ENCODE measurements around the gene KIF3C. TPM values are rescaled to one million over a fixed set of nuclear protein-coding genes. Genes with fewer than 3 reads are reported as not detected.
"Not testable (repeated sequence)": the region's sequence is repeated elsewhere in the genome, so short reads cannot be mapped to it uniquely, and the experiment has no call there.

KIF3C gene
- total RNA-seq, 1 experiment from 2014 or later = 9.2 TPM

- Histone ChIP-seq H3K9me3 (no peaks in the 10 kb centered on the region), H3K36me3 (ENCODE audit: control insufficient read depth, insufficient read depth, low read length) (no peaks in the 10 kb centered on the region), H3K4me1 (peaks cover 37% of the 10 kb centered on the region), H3K4me3 (ENCODE audit: low read depth, low read length) (no peak overlapping the region), H3K27me3 (replicated peaks; ENCODE audit: control insufficient read depth, insufficient read depth, low read length) (no peaks in the 10 kb centered on the region)
- H3K27me3 Mint-ChIP-seq (ENCODE audit: insufficient read depth, unreplicated experiment) = no peaks in the 10 kb centered on the region
- no peak for DNase-seq
- intact Hi-C loops (cut with micrococcal nuclease; ENCODE audit: unreplicated experiment) = no loop called here
- peak overlapping the region; percentile 95 for H3K27ac Mint-ChIP-seq (ENCODE audit: unreplicated experiment)
- H3K4me3 Mint-ChIP-seq (ENCODE audit: unreplicated experiment) = no peak overlapping the region
- peaks cover 9% of the 10 kb centered on the region for H3K36me3 Mint-ChIP-seq (ENCODE audit: insufficient read depth, unreplicated experiment)
- peaks cover 56% of the 10 kb centered on the region for H3K4me1 Mint-ChIP-seq (ENCODE audit: low read depth, unreplicated experiment)
- BruUV-seq (replicated peaks) = no TSS peak
- ChIA-PET CTCF (interaction anchor here (2.4 kb wide), 1 partner anchor 12 kb away, joined by 8 read pairs; no protein-coding TSS in a partner anchor), POLR2A (interaction anchor here (1.2 to 1.6 kb wide), 2 partner anchors 11 to 33 kb away, joined by 6 to 8 read pairs; partner anchors contain the start of gene RAB10)
- TF ChIP-seq CTCF (IDR thresholded peaks at IDR 0.05; ENCODE audit: insufficient read depth in 1 of 2, low read depth in 1 of 2, low read length in 1 of 2, severe bottlenecking in 1 of 2, unreplicated experiment in 1 of 2) = no peak
- H3K9me3 Mint-ChIP-seq (ENCODE audit: unreplicated experiment) = no peaks in the 10 kb centered on the region
These were observed 18.3 kb upstream of the KIF3C start for GRCh38 chr2:26000561-26001082.

- ChIA-PET CTCF (interaction anchor here (2.4 kb wide), 1 partner anchor 13 kb away, joined by 8 read pairs; no protein-coding TSS in a partner anchor), POLR2A (interaction anchor here (0.6 to 1.6 kb wide), 2 partner anchors 34 to 35 kb away, joined by 3 to 8 read pairs; partner anchors contain the start of gene RAB10)
- Mint-ChIP-seq H3K27ac (ENCODE audit: unreplicated experiment) (peak overlapping the region; percentile 95), H3K4me1 (ENCODE audit: low read depth, unreplicated experiment) (peaks cover 51% of the 10 kb centered on the region), H3K4me3 (ENCODE audit: unreplicated experiment) (peak overlapping the region; percentile 32)
- DNase-seq = peak; percentile 54 to 61
- H3K4me3 ChIP-seq (ENCODE audit: low read depth, low read length); H3K36me3 ChIP-seq (ENCODE audit: control insufficient read depth, insufficient read depth, low read length); H3K27me3 Mint-ChIP-seq (ENCODE audit: insufficient read depth, unreplicated experiment); H3K9me3 ChIP-seq; H3K27me3 ChIP-seq (replicated peaks; ENCODE audit: control insufficient read depth, insufficient read depth, low read length); intact Hi-C loops (cut with micrococcal nuclease; ENCODE audit: unreplicated experiment); H3K36me3 Mint-ChIP-seq (ENCODE audit: insufficient read depth, unreplicated experiment); H3K9me3 Mint-ChIP-seq (ENCODE audit: unreplicated experiment): not testable (repeated sequence)
- TSS peak; percentile 44 for BruUV-seq (replicated peaks)
- peaks cover 37% of the 10 kb centered on the region for H3K4me1 ChIP-seq
These were observed 17.1 kb upstream of the KIF3C start for GRCh38 chr2:25999406-25999805.

GRCh38 chr2:25998816-25999383 is 16.6 kb upstream of the KIF3C start:
- H3K9me3 ChIP-seq; H3K4me3 ChIP-seq (ENCODE audit: low read depth, low read length); H3K36me3 ChIP-seq (ENCODE audit: control insufficient read depth, insufficient read depth, low read length); H3K27me3 ChIP-seq (replicated peaks; ENCODE audit: control insufficient read depth, insufficient read depth, low read length); H3K9me3 Mint-ChIP-seq (ENCODE audit: unreplicated experiment); H3K36me3 Mint-ChIP-seq (ENCODE audit: insufficient read depth, unreplicated experiment); BruUV-seq (replicated peaks); H3K27me3 Mint-ChIP-seq (ENCODE audit: insufficient read depth, unreplicated experiment); intact Hi-C loops (cut with micrococcal nuclease; ENCODE audit: unreplicated experiment); DNase-seq: not testable (repeated sequence)
- peak overlapping the region; percentile 32 for H3K4me3 Mint-ChIP-seq (ENCODE audit: unreplicated experiment)
- H3K4me1 Mint-ChIP-seq (ENCODE audit: low read depth, unreplicated experiment) = peaks cover 51% of the 10 kb centered on the region
- CTCF ChIA-PET = interaction anchor here (1.5 to 2.4 kb wide), 2 partner anchors 13 to 35 kb away, joined by 8 to 9 read pairs; partner anchors contain the start of gene RAB10
- POLR2A ChIA-PET = interaction anchor here (0.6 kb wide), 1 partner anchor 36 kb away, joined by 3 read pairs; no protein-coding TSS in a partner anchor
- H3K27ac Mint-ChIP-seq (ENCODE audit: unreplicated experiment) = peak overlapping the region; percentile 95
- H3K4me1 ChIP-seq = peaks cover 37% of the 10 kb centered on the region

- Mint-ChIP-seq H3K4me1 (ENCODE audit: low read depth, unreplicated experiment) (peaks cover 52% of the 10 kb centered on the region), H3K27me3 (ENCODE audit: insufficient read depth, unreplicated experiment) (no peaks in the 10 kb centered on the region), H3K27ac (ENCODE audit: unreplicated experiment) (peak overlapping the region; percentile 95), H3K36me3 (ENCODE audit: insufficient read depth, unreplicated experiment) (peaks cover 14% of the 10 kb centered on the region), H3K9me3 (ENCODE audit: unreplicated experiment) (no peaks in the 10 kb centered on the region), H3K4me3 (ENCODE audit: unreplicated experiment) (no peak overlapping the region)
- intact Hi-C loops (cut with micrococcal nuclease; ENCODE audit: unreplicated experiment) = loop anchor here (1.0 kb wide), 2 partner anchors 15 to 36 kb away; no protein-coding TSS in a partner anchor
- POLR2A ChIA-PET = no interaction called here
- H3K9me3 ChIP-seq = no peaks in the 10 kb centered on the region
- H3K4me3 ChIP-seq (ENCODE audit: low read depth, low read length) = no peak overlapping the region
- BruUV-seq (replicated peaks) = TSS peak; percentile 57
- no peak for TF ChIP-seq CTCF (IDR thresholded peaks at IDR 0.05; ENCODE audit: insufficient read depth in 1 of 2, low read depth in 1 of 2, low read length in 1 of 2, severe bottlenecking in 1 of 2, unreplicated experiment in 1 of 2)
- no peaks in the 10 kb centered on the region for H3K36me3 ChIP-seq (ENCODE audit: control insufficient read depth, insufficient read depth, low read length)
- H3K27me3 ChIP-seq (replicated peaks; ENCODE audit: control insufficient read depth, insufficient read depth, low read length) = no peaks in the 10 kb centered on the region
- peaks cover 45% of the 10 kb centered on the region for H3K4me1 ChIP-seq
- DNase-seq = no peak
- CTCF ChIA-PET = no interaction called here
These were observed 14.5 kb upstream of the KIF3C start for GRCh38 chr2:25996844-25997243.
